NT2/D1 (cell line): Measurements from ENCODE around the gene CNPPD1.

Experiments used
- SUZ12 ChIP-seq: IDR thresholded peaks from 2 replicates; pipeline ENCODE4 v1.6.1; 2011; ENCODE audit not compliant: insufficient read length, insufficient read depth; ENCODE audit errors: extremely low read depth
- ZNF274 ChIP-seq: IDR thresholded peaks from 2 replicates; pipeline ENCODE4 v1.6.1; 2011; ENCODE audit warnings: mild to moderate bottlenecking, low read depth, low read length

- no peak for TF ChIP-seq ZNF274
- TF ChIP-seq SUZ12, result no peak
Measured at GRCh38 chr2:219176818-219177551, at the start of gene CNPPD1.
